Suppressor macrophage treated with lipopolysaccharide for 4 hours (primary cell): ENCODE results near the gene SNRPD3.
A peak's percentile ranks its signal among the peaks of the same experiment; 100 is the strongest.

Experiments used
- DNase-seq: peaks from one replicate; pipeline ENCODE4 v3.0.0-alpha.2; 2020

The SNRPD3 gene

DNA sequence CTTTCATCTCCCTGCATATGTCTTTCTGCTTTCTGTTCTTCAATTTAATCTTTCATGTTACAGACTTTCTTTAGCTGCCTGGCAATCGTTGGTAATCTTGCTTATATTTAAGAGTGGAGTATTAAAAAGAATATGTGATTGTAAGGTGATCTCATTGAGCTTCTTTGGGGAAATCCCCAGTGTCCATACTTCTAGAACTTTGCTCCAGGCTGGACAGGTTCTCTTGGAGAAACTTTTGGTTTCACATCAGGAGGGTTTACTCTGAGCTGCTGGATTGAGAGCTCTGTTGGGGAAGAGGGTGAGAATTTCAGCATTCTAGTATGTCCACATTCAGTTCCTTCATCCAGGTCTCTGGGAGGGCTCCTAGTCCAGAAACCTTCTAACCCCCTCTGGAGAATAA lies 21.0 kb downstream of the SNRPD3 start:
- peak; percentile 9 for DNase-seq

DNA sequence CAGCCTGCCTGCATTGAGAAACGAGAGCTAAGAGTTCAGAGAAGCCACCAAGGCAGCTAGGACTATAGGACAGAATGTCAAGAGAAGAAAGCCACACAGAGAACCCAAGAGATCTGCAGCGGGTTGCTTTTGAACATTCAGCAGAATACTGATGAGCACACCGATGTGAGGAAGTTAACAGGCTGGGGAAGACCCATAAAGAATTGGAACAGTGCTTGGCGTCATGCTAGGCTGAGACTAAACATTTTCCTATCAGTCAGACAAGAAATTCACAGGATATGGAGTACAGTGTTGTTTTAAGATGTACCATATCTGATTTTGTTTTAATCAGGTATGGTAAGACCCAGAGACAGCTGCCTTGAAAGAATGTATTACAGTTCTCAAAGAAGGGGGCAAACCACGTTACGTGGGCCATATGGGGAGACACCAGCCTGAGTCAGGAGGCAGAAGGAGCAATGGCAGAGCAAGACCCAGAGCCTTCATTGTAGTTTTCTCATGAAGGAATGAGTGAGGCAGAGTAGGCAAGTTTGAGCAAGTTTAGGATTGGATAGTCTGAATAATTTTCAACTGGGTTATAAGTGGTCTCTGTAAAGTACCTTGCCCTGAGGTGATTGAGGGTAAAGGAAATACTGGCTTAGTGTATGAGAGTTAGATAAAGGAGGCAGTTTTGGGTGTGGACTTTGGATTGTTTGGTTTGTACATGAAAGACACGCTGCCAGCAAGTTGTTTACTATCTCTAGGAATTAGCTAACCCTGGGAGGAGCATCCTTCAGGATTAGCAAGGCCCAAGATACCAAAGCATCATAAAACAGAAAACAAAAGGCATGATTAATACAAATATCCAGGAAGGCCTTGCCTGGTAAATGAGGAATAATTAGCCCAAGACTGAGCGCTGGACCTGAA lies 22.8 kb downstream of the SNRPD3 start:
- no peak for DNase-seq

DNA sequence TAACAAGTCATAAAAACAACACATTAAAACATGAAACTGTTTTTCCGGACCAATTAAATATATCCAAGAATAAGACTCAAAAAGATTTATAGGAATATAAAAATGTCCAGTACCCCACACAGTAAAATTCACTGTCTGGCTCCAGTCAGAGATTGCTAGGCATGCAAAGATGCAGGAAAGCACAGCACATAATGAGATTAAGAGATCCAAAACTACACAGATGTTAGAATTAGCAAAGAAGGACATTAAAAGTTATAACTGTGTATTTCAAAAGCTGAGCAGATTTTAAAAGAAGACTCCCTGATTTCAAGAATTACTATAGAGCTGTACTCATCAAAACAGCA lies 23.4 kb downstream of the SNRPD3 start:
- DNase-seq: no peak

DNA sequence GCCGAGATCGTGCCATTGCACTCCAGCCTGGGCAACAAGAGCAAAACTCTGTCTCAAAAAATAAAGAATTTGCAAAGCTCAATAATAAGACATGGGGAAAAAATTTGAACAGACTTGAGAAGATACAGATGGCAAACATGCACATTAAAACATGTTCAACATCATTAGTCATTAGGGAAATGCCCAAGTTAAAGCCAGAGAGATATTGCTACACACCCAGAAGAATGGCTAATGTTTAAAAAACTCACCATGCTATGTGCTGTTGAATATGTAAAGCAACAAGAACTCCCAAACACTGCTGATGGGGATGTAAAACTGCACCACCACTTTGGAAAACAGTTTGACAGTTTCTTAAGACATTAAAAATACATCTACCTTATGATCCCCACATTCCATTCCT lies 24.5 kb downstream of the SNRPD3 start:
- DNase-seq: peak; percentile 31

DNA sequence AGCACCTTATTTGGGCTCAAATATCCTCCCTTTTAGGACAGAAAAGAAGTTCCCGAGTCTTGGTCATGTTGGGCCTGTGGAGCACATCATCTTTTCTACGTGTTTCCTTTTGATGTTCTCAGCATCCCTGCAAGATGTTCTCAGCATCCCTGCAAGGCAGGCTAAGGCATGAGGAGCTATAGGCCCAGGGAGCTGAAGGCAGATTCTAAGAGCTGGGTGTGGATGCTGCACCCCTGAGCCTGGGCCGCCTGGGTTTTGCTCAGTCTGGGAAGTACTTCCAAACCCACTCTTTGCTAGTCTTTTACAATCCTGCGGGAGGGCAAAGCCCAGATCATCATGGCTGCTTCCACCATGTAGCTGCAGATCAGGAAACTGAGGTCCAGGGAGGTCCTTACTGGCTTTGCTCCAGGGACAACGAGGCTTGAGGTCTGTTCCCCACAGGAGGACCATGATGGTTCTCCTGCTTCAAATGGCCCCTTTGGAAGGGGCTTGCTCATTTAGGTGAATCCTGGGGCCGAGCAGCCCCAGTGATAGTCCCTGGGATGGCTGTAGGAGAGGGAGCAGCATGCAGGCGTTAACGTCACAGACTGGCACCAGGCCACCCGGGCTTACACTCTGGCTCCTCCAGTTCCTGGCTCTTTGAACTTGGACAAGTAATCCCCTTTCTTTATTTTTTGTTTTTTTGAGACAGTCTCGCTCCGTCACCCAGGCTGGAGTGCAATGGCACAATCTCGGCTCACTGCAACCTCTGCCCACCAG lies 26.4 kb downstream of the SNRPD3 start:
- no peak for DNase-seq

DNA sequence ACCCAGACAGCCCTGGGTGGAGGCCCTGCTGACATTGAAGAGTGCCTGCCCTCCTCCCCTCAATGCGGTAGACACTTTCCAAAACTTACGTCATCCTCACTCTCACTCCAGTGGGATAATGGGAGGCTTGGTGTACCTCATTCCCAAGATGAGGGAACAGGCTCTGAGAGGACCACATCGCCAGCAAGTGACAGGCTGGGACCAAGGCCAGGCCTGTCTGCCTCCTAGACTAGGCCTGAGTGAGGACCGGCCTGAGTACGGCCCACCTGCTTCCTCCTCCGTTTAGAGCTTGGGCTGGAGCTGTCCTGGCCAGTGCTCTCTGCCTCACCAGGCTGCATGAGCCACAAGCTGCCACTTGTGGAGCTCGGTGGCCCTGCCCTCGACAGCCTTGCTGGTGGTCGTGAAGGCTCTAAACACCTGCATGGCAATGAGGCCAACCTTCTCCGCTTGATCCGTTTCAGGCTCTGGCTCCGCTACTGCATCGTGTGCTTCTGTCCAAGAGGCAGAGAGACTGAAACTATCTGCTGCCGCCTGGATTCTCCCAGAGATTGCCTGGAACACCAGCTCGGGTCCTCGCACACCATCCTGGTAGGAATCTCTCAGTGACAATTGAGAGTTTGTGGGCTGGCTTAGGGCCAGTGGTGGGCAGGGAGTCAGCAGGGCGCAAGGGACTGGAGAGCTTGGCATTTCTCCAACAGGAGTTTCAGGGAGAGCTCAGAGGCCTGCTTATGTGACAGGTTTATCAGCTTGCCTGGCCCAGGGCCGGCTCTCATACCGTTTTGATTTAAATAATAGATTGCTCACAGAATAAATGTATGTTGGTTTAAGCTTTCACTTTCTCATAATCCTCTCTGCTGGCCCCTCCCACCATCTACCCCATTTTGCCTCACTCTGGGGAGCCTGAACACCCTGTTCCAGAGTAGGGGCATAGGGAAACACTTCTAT lies 27.7 kb downstream of the SNRPD3 start:
- no peak for DNase-seq

DNA sequence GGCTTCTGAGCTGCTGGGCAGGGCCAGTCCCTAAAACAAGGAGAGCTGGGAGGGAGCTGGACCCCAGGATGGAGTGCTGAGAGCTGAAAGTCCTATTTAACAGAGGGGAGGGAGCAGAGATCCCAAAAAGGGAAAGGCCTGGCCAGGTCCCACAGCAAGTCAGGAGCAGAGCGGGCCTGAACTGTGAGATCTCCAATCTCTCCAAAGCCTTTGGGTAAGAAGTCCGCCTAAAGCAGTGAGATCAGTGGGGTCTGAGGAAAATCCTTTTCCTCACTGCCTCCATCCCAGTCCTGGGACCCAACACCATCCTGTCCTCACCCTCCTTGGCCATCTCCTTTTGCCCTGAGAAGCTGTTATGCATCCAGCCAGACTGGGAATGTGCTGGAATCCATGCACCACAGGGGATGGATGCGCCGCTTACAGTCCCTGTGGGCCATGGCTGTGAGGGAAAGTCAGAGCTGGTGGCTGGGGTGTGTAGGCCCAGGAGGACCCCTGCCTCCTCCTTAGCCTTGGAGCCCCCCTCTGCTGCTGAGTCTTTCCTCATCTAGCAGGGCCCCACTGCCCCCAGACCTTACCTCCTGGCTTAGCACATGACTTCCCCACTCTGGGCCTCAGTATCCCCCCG lies 28.5 kb downstream of the SNRPD3 start:
- no peak for DNase-seq

DNA sequence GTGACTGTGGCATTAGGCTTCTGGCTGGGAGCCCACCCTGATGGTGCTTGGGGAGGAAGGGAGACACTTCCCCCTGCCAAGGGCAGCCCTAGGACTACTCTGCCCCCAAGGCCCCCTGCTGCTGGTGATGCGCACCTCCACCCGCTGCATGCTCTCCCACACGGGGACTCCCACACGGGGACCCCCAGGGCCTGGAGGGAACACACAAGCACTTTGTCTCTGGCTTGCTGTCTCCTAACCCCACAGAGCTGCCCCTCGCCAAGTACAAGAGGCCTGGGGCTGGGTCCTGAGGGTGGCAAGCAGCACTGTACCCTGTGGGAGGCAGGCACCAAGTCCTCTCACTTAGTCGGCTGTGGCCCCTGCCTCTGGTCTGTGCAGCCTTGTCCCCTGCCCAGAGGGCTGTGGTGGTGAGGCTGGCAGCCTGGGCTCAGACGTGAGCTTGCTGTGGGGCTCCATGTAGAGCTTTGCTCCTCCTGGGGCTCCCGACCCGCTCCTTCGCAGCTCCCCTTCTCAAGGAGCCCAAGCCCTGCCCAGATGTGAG lies 29.1 kb downstream of the SNRPD3 start:
- DNase-seq: no peak

DNA sequence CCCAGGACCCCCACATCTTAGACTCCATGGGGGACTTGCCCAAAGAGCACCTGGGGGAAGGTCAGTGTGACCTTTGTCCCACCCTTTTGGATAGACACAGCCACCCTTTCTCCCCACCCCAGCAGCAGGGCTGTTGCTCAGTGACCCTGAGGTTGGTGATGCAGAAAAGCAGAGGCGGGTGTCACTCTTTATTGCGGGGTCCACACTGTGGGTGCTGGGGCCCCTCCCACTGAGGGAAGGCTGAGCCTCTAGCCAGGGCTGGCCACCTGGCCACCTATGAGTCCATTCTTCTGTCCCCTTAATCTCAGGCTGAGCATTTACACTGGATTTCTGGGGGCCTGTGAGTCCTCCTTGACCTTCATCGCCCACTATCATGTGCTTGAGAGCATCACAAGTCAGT lies 29.7 kb downstream of the SNRPD3 start:
- DNase-seq: no peak

DNA sequence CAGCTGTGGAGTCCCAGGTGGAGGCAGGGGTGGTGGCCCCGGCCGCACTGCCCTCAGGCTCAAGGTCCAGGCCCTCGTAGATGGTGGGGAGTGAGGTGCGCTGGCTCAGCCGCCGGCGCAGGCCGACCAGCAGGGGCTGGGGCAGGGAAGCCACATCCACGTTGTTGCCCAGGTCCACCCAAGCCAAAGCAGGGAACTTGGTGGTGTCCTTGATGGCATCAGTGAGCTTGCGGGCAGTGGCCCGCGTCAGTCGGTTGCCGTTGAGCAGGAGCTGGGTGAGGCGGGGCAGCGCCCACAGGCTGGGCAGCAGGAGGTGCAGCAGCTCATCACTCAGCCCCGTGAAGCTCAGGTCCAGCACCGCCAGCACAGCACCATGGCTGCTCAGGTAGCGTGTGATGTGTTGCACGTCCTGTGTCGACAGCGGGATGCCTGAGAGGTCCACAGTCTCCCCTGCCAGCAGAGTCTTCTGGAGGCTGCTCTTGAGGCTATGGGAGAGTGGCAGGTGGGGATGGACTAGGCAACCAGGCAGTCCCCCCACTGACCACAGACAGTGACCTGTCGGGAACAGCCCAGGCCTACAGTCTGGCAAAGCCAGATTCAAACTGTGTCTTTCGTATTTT lies 30.2 kb downstream of the SNRPD3 start:
- no peak for DNase-seq

DNA sequence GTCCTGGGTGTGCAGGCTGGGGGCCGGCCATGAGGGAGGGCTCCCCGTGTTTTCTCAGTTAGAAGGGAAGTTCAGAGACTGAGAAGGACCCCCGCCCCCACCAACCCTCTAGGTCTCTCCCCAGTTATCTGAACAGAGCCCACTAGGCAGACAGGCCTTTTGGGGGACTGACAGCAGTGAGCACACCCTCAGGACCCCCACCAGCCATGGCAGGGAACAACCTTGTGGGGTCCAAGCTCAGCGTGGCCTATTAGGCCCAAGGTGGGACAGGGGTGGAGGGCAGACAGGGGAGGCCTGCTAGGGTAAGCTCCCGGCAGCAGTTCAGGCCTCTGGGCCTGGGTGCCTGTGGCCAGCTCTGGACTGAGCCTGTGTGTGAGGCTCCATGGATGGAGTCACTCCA lies 31.5 kb downstream of the SNRPD3 start:
- no peak for DNase-seq

DNA sequence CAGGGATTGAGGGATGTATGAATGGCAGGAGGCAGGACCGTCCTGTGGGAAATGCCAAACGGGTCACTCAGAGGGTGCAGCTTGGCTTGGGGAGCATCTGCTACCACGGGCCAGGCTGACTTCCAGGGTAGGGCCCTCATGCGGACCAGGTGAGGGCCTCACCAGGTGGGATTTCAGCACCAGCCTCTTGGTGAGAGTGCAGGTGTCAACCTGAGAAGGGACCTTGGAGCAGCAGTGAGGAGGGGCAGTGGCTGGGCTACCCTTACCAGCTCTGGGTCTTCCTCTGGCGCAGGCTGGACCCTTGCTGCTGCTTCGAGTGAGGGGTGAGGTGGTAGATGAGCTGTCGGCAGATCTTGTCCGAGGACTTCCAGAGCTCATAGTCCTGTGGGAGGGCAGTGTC lies 32.1 kb downstream of the SNRPD3 start:
- DNase-seq: no peak

DNA sequence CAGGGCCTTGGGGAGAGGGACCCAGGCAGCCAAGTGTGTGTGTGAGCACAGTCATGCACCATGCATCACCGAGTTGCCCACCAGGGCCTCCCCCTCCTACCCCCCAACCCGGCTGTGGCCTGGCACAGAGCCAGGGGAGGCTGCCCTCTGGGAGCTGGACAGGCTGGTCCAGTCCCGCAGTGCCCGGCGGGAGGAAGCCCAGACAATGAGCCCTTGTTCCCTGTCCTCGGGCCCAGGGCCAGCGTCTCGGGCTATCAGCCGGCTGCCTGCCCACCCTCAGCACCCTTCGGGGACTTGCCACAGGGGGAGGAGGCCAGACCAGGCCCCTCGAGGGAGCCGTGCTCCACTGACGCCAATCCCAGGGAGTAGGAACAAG lies 32.6 kb downstream of the SNRPD3 start:
- no peak for DNase-seq

DNA sequence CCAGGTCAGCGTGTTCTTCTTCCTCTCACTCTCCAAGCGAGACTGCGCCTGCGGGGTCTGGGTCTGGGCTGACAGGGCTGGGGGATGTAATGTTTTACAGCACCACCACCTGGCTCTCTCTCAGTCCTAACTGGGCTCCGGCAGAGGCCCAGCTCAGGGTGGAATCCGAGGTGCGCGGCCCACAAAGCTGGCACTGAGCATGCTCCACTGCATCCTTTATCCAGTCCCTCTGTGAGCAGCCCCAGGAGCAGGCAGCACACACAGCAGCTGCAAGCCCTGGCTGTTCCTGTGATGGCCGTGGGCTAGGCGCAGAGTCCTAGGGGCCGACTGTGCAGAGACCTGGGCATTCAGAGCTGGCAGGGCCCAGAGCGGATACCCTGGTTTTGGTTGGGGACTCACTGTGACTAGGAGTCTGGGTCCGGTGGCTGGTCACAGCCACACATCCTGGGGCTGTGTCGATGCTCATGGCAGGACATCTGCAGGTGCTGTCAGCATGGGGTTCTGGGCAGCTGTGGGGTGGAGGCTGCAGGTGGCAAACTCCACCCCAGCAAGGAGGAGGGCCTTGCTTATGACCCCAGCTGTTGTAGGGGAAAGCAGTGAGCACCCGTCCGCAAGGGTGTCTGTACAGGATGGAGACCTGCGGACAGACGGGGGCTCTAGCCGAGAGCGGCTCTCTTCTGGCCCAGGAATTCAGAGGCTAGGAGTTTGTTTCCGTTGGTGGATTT lies 33.1 kb downstream of the SNRPD3 start:
- no peak for DNase-seq

DNA sequence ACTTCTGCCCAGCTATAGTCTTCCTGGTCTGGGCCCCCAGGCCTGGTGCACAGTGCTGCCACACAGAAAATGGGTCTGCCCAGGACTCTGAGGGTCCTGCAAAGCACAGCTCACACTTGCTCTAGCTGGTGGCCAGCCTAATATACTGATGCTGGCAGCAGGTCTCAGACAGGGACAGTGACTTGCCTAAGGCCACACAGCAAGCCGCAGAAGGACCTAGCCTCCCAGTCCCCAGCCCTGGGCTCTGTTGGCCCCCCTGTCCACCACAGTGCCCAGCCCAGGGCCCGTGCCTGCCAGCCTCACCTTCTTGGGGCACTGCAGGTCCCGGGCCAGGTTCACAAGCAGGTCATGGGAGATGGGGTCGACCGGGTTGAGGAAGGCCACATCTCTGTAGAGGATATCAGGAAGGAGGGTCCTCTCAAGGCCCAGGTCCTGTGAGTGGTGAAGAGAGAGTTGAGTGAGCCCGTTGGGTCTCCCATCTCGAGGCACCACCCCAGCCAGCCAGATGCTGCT lies 33.8 kb downstream of the SNRPD3 start:
- no peak for DNase-seq

DNA sequence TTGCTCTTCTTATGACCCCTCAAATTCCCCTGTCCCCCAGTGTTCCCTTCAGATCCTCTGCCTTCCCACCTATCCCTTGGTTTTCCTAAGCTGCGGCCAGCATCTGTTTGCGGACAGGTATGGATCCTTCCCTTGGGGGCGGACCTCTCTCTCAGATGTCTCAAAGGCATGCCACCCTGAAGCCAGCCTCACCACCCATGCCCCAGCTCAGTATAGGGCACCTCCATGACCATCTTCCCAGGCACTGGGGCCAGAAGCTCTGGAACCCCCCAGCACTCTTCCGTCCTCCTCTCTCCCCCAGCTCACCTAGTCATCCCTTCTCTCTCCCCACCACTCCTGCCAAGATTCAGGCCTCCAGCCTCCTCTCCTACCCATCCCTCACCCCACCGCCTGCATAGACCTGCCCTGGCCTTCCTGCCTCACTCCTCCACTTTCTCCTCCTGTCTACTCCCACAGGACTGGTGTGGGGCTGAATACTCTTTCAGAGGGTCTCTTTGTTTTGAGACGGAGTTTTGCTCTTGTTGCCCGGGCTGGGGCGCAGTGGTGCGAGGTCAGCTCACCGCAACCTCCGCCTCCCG lies 34.9 kb downstream of the SNRPD3 start:
- DNase-seq: no peak

DNA sequence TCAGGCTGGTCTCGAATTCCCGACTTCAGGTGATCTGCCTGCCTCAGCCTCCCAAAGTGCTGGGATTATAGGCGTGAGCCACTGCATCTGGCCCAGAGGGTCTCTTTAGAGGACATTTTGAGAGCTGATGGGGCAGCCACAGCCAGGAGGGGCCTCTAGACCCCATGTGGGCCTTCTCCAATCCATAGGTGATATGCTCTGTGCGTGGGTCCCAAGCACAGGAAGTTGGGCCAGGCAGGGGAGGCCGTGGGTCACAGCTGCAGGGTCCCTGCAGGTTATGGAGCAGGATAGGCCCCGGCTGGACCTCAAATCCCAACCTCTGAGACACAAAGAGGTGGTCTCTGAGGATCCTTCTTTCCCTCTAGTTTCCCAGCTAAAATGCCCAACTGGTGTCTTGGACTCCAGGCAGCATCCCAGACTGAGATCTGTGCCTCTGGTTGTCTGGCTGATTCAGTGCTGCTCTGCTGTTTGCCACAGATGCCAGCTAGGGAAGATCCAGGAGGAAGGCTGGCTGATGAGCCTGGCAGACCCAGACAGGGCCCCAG lies 35.6 kb downstream of the SNRPD3 start:
- no peak for DNase-seq

DNA sequence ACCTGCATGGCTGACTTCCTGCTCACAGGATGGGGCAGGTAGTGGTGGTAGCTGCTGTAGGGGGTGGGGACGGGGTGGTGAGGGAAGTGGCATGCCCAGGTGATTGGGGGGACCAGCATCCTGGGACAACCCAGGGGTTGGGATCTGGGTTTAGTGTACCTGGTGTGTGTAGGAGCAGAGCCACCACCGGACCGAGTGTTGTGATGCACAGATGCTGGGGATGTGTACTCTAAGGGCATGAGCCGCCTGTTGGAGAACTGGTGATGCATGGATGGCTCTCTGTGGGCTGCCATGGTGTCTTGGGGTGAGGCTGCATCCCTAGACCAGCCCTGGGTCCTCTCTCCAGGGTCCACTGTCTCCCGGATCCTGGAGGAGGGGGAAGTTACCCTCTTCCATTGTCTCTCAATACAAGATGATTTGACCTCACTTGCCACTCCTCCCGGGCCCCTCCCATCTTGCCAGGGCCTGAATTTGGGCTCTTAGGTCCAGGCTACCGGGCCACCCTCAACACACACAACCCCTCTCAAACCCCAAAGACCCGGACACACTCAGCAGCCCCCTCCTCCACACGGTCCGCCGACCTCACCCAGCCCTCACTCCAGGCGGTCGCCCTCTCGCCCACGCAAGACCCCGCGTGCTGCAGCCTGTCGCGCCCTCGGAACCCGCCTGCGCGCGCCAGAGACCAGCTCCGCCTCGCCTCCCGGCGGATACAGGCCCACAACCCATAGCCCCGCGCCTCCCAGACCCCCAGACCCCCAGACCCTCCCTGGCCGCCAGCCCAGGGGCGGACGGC lies 36.5 kb downstream of the SNRPD3 start:
- DNase-seq: no peak

DNA sequence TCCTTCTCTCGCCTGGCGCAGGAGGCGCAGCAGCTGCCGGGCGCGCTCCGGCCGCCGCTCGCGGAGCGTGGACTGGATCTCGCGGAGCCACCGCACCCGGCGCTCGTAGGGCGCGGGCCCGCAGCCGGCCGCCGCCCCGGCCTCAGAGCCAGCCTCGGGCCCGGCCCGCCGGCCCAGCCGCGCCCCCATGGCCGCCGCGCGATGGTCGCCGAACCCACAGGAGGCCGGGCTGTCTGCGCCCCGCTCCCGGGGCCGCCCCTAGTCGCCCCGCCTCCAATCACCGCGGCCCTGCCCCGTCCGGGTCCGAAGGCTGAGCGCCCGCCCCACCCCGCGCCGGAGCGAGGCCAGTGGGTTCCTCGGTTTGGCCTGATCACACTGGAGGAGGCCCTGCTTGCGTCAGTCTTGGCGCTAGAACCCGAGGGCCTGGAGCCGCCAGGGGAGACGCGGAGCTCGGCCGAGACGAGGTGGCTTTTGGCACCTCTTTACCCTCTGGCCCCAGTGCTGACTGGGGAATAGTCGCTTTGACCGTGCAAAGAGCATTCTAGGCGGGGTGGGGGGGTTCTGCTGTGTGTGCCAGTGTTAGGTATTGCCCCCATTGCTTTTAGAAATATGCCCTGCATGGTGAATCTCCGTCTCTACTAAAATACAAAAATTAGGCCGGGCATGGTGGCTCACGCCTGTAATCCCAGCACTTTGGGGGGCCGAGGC lies 37.2 kb downstream of the SNRPD3 start, which contains the start of gene LRRC75B:
Gene LRRC75B, minus strand, starts transcription at position 223 of the 708 bp plus-strand sequence. Its CDS starts 34 bp downstream, at position 189.
- DNase-seq: peak; percentile 80
